PC-3 (cell line): ENCODE data around the gene DHCR24. TPM values are rescaled to one million over a fixed set of nuclear protein-coding genes. Genes with fewer than 3 reads are reported as not detected.

Source experiments
- ATAC-seq: fragments of 200-7000 bp; cut with Tn5 transposase; 2 replicates; pipeline ENCODE4 v1.9.1; 2020; ENCODE audit warnings: mild to moderate bottlenecking, moderate library complexity
- BruUV-seq: library from RNA; stranded (reverse); fragments of 400-500 nt; replicated peaks from 2 replicates; lab custom pipeline; 2021; lab: Mats Ljungman, UMichigan
- CTCF ChIA-PET: fragments of 300-600 bp; sonication (Branson Sonifier 250); formaldehyde crosslinking; loops from one replicate; lab custom pipeline; 2022; ENCODE audit warnings: antibody characterized with exemption; lab: Charles Lee
- POLR2A ChIA-PET: fragments of 300-600 bp; sonication (Branson Sonifier 250); formaldehyde crosslinking; loops from one replicate; lab custom pipeline; 2022; ENCODE audit warnings: antibody characterized with exemption; ENCODE audit not compliant: unreplicated experiment; lab: Charles Lee
- DNase-seq: peaks from one replicate; pipeline ENCODE4 v3.0.0-alpha.2; 2015
- H2AFZ ChIP-seq: fragments of 300-600 bp; sonication (generic); 2 replicates; pipeline ENCODE4 v1.6.0; 2016; ENCODE audit warnings: antibody characterized with exemption, low read length
- H3F3A ChIP-seq: fragments of 300-600 bp; sonication (generic); one replicate; pipeline ENCODE4 v1.6.0; 2017; ENCODE audit warnings: antibody characterized with exemption, low read length, control low read depth, mild to moderate bottlenecking; ENCODE audit not compliant: unreplicated experiment
- H3K27ac ChIP-seq: fragments of 300-600 bp; sonication (generic); 2 replicates; pipeline ENCODE4 v1.5.1; 2016; ENCODE audit warnings: mild to moderate bottlenecking, low read length
- H3K27me3 ChIP-seq: fragments of 300-600 bp; sonication (generic); 2 replicates; pipeline ENCODE4 v1.6.1; 2016; ENCODE audit warnings: low read length, mixed read lengths
- H3K36me3 ChIP-seq: fragments of 300-600 bp; sonication (generic); 2 replicates; pipeline ENCODE4 v1.6.1; 2016; ENCODE audit warnings: low read depth, mixed run types, low read length, mixed read lengths
- H3K4me1 ChIP-seq: fragments of 300-600 bp; sonication (generic); 2 replicates; pipeline ENCODE4 v1.5.1; 2016; ENCODE audit warnings: low read length; ENCODE audit not compliant: insufficient read depth
- H3K4me2 ChIP-seq: fragments of 300-600 bp; sonication (generic); 2 replicates; pipeline ENCODE4 v1.6.0; 2016; ENCODE audit warnings: low read length
- H3K4me3 ChIP-seq: fragments of 300-600 bp; sonication (generic); 2 replicates; pipeline ENCODE4 v1.5.1; 2016; ENCODE audit warnings: mild to moderate bottlenecking, low read length, mixed read lengths
- H3K79me2 ChIP-seq: fragments of 300-600 bp; sonication (generic); 2 replicates; pipeline ENCODE4 v1.6.1; 2017; ENCODE audit warnings: low read length, mixed read lengths
- H3K9ac ChIP-seq: fragments of 300-600 bp; sonication (generic); 2 replicates; pipeline ENCODE4 v1.6.0; 2016; ENCODE audit warnings: mild to moderate bottlenecking, low read length
- H3K9me2 ChIP-seq: fragments of 300-600 bp; sonication (generic); replicated peaks from 2 replicates; pipeline ENCODE4 v1.6.1; 2016; ENCODE audit warnings: mixed run types, low read length, mixed read lengths
- H3K9me3 ChIP-seq: fragments of 300-600 bp; sonication (generic); 2 replicates; pipeline ENCODE4 v1.6.1; 2016; ENCODE audit warnings: low read length, mixed read lengths
- H4K20me1 ChIP-seq: fragments of 300-600 bp; sonication (generic); 2 replicates; pipeline ENCODE4 v1.6.1; 2016; ENCODE audit warnings: low read length, mixed read lengths
- CTCF ChIP-seq: fragments of 300-600 bp; sonication (generic); conservative IDR thresholded peaks from 2 replicates; pipeline ENCODE4 v1.5.1; 2017; ENCODE audit warnings: antibody characterized with exemption, low read depth, mild to moderate bottlenecking, low read length
- EZH2 ChIP-seq: fragments of 300-600 bp; sonication (generic); IDR thresholded peaks from one replicate; pipeline ENCODE4 v1.6.1; 2017; ENCODE audit warnings: antibody characterized with exemption, mild to moderate bottlenecking, low read length; ENCODE audit not compliant: unreplicated experiment
- EZH2phosphoT487 ChIP-seq: fragments of 300-600 bp; sonication (generic); IDR thresholded peaks from 2 replicates; pipeline ENCODE4 v1.6.1; 2018; ENCODE audit warnings: mild to moderate bottlenecking, antibody characterized with exemption, low read length, borderline replicate concordance
- intact Hi-C: fragments of 100-400 bp; cut with micrococcal nuclease; formaldehyde crosslinking; loops from 2 replicates; pipeline ENCODE4 v1.9.0; 2023
- total RNA-seq: library from RNA; depleted of rRNA; stranded (reverse); fragments of >200 nt; gene quantifications from 2 replicates; pipeline ENCODE4 v1.2.3, GENCODE V29; 2014

Gene DHCR24
- total RNA-seq, 1 experiment from 2014 or later = 166 TPM

- H3K9ac ChIP-seq = peak overlapping the region; percentile 91
- no peaks in the 10 kb centered on the region for H3K9me2 ChIP-seq
- peak overlapping the region; percentile 90 for H3K4me3 ChIP-seq
- H3K27ac ChIP-seq = peak overlapping the region; percentile 96
- peaks cover 23% of the 10 kb centered on the region; the same call in 1 of the 2 replicates for H4K20me1 ChIP-seq
- ChIA-PET CTCF (interaction anchor here (0.6 to 0.9 kb wide), 4 partner anchors 36 to 136 kb away, joined by 3 to 5 read pairs (median 3); no protein-coding TSS in a partner anchor), POLR2A (interaction anchor here (0.6 kb wide), 3 partner anchors 10 to 92 kb away, joined by 3 to 8 read pairs (median 5); no protein-coding TSS in a partner anchor)
- intact Hi-C loops = loop anchor here (2.0 kb wide), 1 partner anchor 59 kb away; no protein-coding TSS in a partner anchor
- BruUV-seq = TSS peak; percentile 32
- TF ChIP-seq EZH2 = no peak
- TF ChIP-seq CTCF = no peak
- TF ChIP-seq EZH2phosphoT487 = no peak
- H3K4me1 ChIP-seq = peaks cover 56% of the 10 kb centered on the region
- H3K36me3 ChIP-seq = peaks cover 25% of the 10 kb centered on the region
- peaks cover 16% of the 10 kb centered on the region for H3F3A ChIP-seq
- peak; percentile 45 for ATAC-seq
- H2AFZ ChIP-seq = peak overlapping the region; percentile 96
- H3K4me2 ChIP-seq = peak overlapping the region; percentile 89
- no peaks in the 10 kb centered on the region for H3K27me3 ChIP-seq
- DNase-seq = peak; percentile 82
- H3K79me2 ChIP-seq = peaks cover 54% of the 10 kb centered on the region
- H3K9me3 ChIP-seq = no peaks in the 10 kb centered on the region
Measured at GRCh38 chr1:54885807-54886723, 930 bp downstream of the DHCR24 start.

GRCh38 chr1:54885237-54885679, 1.7 kb downstream of the DHCR24 start:
- Histone ChIP-seq H3F3A (peaks cover 16% of the 10 kb centered on the region), H3K27me3 (no peaks in the 10 kb centered on the region), H3K27ac (peak overlapping the region; percentile 96), H2AFZ (no peak overlapping the region), H3K4me2 (peak overlapping the region; percentile 89), H3K9me2 (no peaks in the 10 kb centered on the region), H4K20me1 (peaks cover 23% of the 10 kb centered on the region; the same call in 1 of the 2 replicates), H3K9ac (peak overlapping the region; percentile 91), H3K36me3 (peaks cover 27% of the 10 kb centered on the region), H3K9me3 (no peaks in the 10 kb centered on the region), H3K4me1 (peaks cover 56% of the 10 kb centered on the region), H3K79me2 (peaks cover 62% of the 10 kb centered on the region), H3K4me3 (peak overlapping the region; percentile 90)
- intact Hi-C loops = no loop called here
- no TSS peak for BruUV-seq
- no peak for ATAC-seq
- POLR2A ChIA-PET = interaction anchor here (0.6 kb wide), 2 partner anchors 11 to 91 kb away, joined by 5 to 8 read pairs; no protein-coding TSS in a partner anchor
- CTCF ChIA-PET = interaction anchor here (0.6 kb wide), 1 partner anchor 60 kb away, joined by 3 read pairs; no protein-coding TSS in a partner anchor
- TF ChIP-seq CTCF (no peak), EZH2phosphoT487 (no peak), EZH2 (no peak)
- peak; percentile 22 for DNase-seq
